GM19023 (cell line): Measurements from ENCODE around the gene FAM228B.
A peak's percentile ranks its signal among the peaks of the same experiment; 100 is the strongest.
"Not testable (repeated sequence)": the region's sequence is repeated elsewhere in the genome, so short reads cannot be mapped to it uniquely, and the experiment has no call there.

Experiments used
- ATAC-seq: cut with Tn5 transposase; IDR thresholded peaks from one replicate; pipeline ENCODE4 v1.9.1; 2021; ENCODE audit warnings: mild to moderate bottlenecking, moderate library complexity; ENCODE audit not compliant: unreplicated experiment

FAM228B gene

GRCh38 chr2:24153478-24153877, 30.2 kb downstream of the FAM228B start:
- ATAC-seq, result no peak

GRCh38 chr2:24158131-24158530, 34.9 kb downstream of the FAM228B start:
- no peak for ATAC-seq

- ATAC-seq, result no peak
These were observed 36.4 kb downstream of the FAM228B start for GRCh38 chr2:24159708-24160107.

- no peak for ATAC-seq
These were observed 37.5 kb downstream of the FAM228B start for GRCh38 chr2:24160761-24161160.

- ATAC-seq, result no peak
These were observed 39.2 kb downstream of the FAM228B start for GRCh38 chr2:24162494-24162893.

GRCh38 chr2:24163186-24163585, 39.9 kb downstream of the FAM228B start:
- ATAC-seq, result no peak

- ATAC-seq, result no peak
These were observed 40.3 kb downstream of the FAM228B start for GRCh38 chr2:24163601-24164000.

- peak; percentile 80 for ATAC-seq
These were observed 41.2 kb downstream of the FAM228B start for GRCh38 chr2:24164416-24164973.

GRCh38 chr2:24169023-24169422, 45.8 kb downstream of the FAM228B start:
- ATAC-seq, result no peak

- no peak for ATAC-seq
These were observed 51.6 kb downstream of the FAM228B start, which contains the start of gene FAM228A for GRCh38 chr2:24174851-24175277. FAM228A (plus strand) TSS chr2:24175053; CDS start chr2:24175481, 428 bp downstream.

- no peak for ATAC-seq
These were observed 52.4 kb downstream of the FAM228B start for GRCh38 chr2:24175631-24176187.

GRCh38 chr2:24176326-24176725, 53.1 kb downstream of the FAM228B start:
- no peak for ATAC-seq

- no peak for ATAC-seq
These were observed 56.4 kb downstream of the FAM228B start for GRCh38 chr2:24179683-24180082.

GRCh38 chr2:24181849-24182248, 58.6 kb downstream of the FAM228B start:
- no peak for ATAC-seq

- ATAC-seq, result no peak
These were observed 59.2 kb downstream of the FAM228B start for GRCh38 chr2:24182507-24182906.

- ATAC-seq, result no peak
These were observed 60.2 kb downstream of the FAM228B start for GRCh38 chr2:24183366-24184069.

- no peak for ATAC-seq
These were observed 66.3 kb downstream of the FAM228B start for GRCh38 chr2:24189551-24189950.

- no peak for ATAC-seq
These were observed 67.2 kb downstream of the FAM228B start for GRCh38 chr2:24190503-24190902.

GRCh38 chr2:24191156-24191555, 67.9 kb downstream of the FAM228B start:
- ATAC-seq, result no peak

- no peak for ATAC-seq
These were observed 68.6 kb downstream of the FAM228B start for GRCh38 chr2:24191848-24192247.

- ATAC-seq, result not testable (repeated sequence)
These were observed 73.9 kb downstream of the FAM228B start for GRCh38 chr2:24197213-24197612.

- ATAC-seq, result no peak
These were observed 76.8 kb downstream of the FAM228B start for GRCh38 chr2:24199968-24200590.
